H1 (cell line): Measurements from ENCODE around the gene IL18BP. TPM values are rescaled to one million over a fixed set of nuclear protein-coding genes. Genes with fewer than 3 reads are reported as not detected.

Source experiments
- CTCF ChIA-PET: fragments of 300-600 bp; sonication (Branson Sonifier 250); formaldehyde crosslinking; loops from one replicate; lab custom pipeline; 2021; ENCODE audit not compliant: partially characterized antibody; lab: Charles Lee
- POLR2A ChIA-PET: fragments of 300-600 bp; sonication (Branson Sonifier 250); formaldehyde crosslinking; loops from one replicate; lab custom pipeline; 2021; ENCODE audit warnings: inconsistent platforms; ENCODE audit not compliant: partially characterized antibody; lab: Charles Lee
- DNase-seq, 2 experiments: peaks; one replicate each; pipeline versions ENCODE4 v3.0.0 to v3.0.0-alpha.2; 2010 to 2022; ENCODE audit warnings: low spot score in 2 of 2, low read depth in 1 of 2, mixed read lengths in 1 of 2
- FAIRE-seq: peaks from 2 replicates; lab custom pipeline; 2011; peaks lifted over from hg19 to GRCh38; lab: Jason Lieb, UNC
- H2AFZ ChIP-seq: 2 replicates; pipeline ENCODE4 v1.8.1; 2012; ENCODE audit warnings: low read length, inconsistent platforms
- H2AK5ac ChIP-seq: 2 replicates; pipeline ENCODE4 v1.6.1; 2013; ENCODE audit warnings: low read depth, low read length
- H2BK120ac ChIP-seq: replicated peaks from 2 replicates; pipeline ENCODE3; 2013; ENCODE audit warnings: low read depth, low read length, inconsistent platforms
- H2BK12ac ChIP-seq: 2 replicates; pipeline ENCODE4 v1.6.1; 2013; ENCODE audit warnings: low read depth, low read length
- H2BK15ac ChIP-seq: 2 replicates; pipeline ENCODE4 v1.6.1; 2013; ENCODE audit warnings: low read length
- H2BK20ac ChIP-seq: 2 replicates; pipeline ENCODE4 v1.6.1; 2013; ENCODE audit warnings: low read length
- H2BK5ac ChIP-seq: 2 replicates; pipeline ENCODE4 v1.6.1; 2013; ENCODE audit warnings: low read depth, low read length
- H3K14ac ChIP-seq: 2 replicates; pipeline ENCODE4 v1.6.1; 2013; ENCODE audit warnings: inconsistent platforms; ENCODE audit not compliant: insufficient read length
- H3K18ac ChIP-seq: 2 replicates; pipeline ENCODE4 v1.6.1; 2013; ENCODE audit warnings: low read length; ENCODE audit errors: extremely low read depth
- H3K23ac ChIP-seq: 2 replicates; pipeline ENCODE4 v1.6.1; 2013; ENCODE audit warnings: inconsistent platforms; ENCODE audit not compliant: insufficient read length
- H3K23me2 ChIP-seq: 2 replicates; pipeline ENCODE4 v1.6.1; 2013; ENCODE audit warnings: low read depth, low read length
- H3K27ac ChIP-seq: 2 replicates; pipeline ENCODE4 v1.6.1; 2011; ENCODE audit warnings: low read depth, low read length, inconsistent platforms
- H3K27me3 ChIP-seq, 4 experiments: replicated peaks in 1 of 4; 1 replicate in 1 of 4; 2 replicates in 3 of 4; pipeline versions ENCODE4 v1.6.1 to v1.8.1; 2011 to 2013; ENCODE audit warnings: low read length in 3 of 4, mild to moderate bottlenecking in 3 of 4, inconsistent platforms in 2 of 4, mixed read lengths in 2 of 4, moderate library complexity in 1 of 4; ENCODE audit not compliant: control insufficient read depth in 3 of 4, insufficient read depth in 3 of 4; ENCODE audit errors: extremely low read depth in 1 of 4
- H3K36me3 ChIP-seq, 4 experiments: 2 replicates each; pipeline versions ENCODE4 v1.6.1 to v1.8.1; 2011 to 2013; ENCODE audit warnings: mild to moderate bottlenecking in 4 of 4, low read length in 3 of 4, moderate library complexity in 2 of 4, control low read depth in 1 of 4, inconsistent platforms in 1 of 4; ENCODE audit not compliant: insufficient read depth in 4 of 4, control insufficient read depth in 2 of 4
- H3K4ac ChIP-seq: replicated peaks from 2 replicates; pipeline ENCODE3; 2013; ENCODE audit warnings: low read length, low read depth, mixed read lengths, inconsistent platforms; ENCODE audit not compliant: insufficient read length
- H3K4me1 ChIP-seq, 4 experiments: replicated peaks in 1 of 4; 1 replicate in 1 of 4; 2 replicates in 3 of 4; pipeline versions ENCODE4 v1.6.1 to v1.8.1; 2011 to 2013; ENCODE audit warnings: low read length in 3 of 4, inconsistent platforms in 2 of 4, mixed read lengths in 1 of 4; ENCODE audit not compliant: insufficient read depth in 4 of 4, control insufficient read depth in 3 of 4
- H3K4me2 ChIP-seq, 2 experiments: 2 replicates each; pipeline versions ENCODE4 v1.6.1 to v1.8.1; 2011 to 2013; ENCODE audit warnings: low read depth in 2 of 2, low read length in 2 of 2, control low read depth in 1 of 2, inconsistent platforms in 1 of 2, mild to moderate bottlenecking in 1 of 2; ENCODE audit not compliant: insufficient read depth in 1 of 2
- H3K4me3 ChIP-seq, 4 experiments: fragments of 200-600, 300-600 bp in 1 of 4; sonication (generic), shearing (Covaris generic), sonication (Bioruptor Twin) in 1 of 4; 2 replicates each; pipeline versions ENCODE4 v1.5.1 to v1.8.1; 2011 to 2016; ENCODE audit warnings: low read length in 4 of 4, low read depth in 3 of 4, control low read depth in 2 of 4, inconsistent platforms in 2 of 4, mild to moderate bottlenecking in 2 of 4, mixed read lengths in 1 of 4, moderate library complexity in 1 of 4; ENCODE audit not compliant: insufficient read depth in 2 of 4; ENCODE audit errors: extremely low read depth in 1 of 4
- H3K56ac ChIP-seq: replicated peaks from 2 replicates; pipeline ENCODE3; 2013; ENCODE audit warnings: low read depth, mild to moderate bottlenecking, mixed read lengths, low read length, inconsistent platforms; ENCODE audit not compliant: insufficient read length
- H3K79me1 ChIP-seq: 2 replicates; pipeline ENCODE4 v1.6.1; 2013; ENCODE audit warnings: low read depth, low read length, control low read depth
- H3K79me2 ChIP-seq, 2 experiments: 2 replicates each; pipeline versions ENCODE4 v1.6.1 to v1.8.1; 2012 to 2013; ENCODE audit warnings: low read length in 2 of 2, mild to moderate bottlenecking in 2 of 2, inconsistent platforms in 1 of 2; ENCODE audit not compliant: insufficient read depth in 2 of 2, control insufficient read depth in 1 of 2
- H3K9ac ChIP-seq, 4 experiments: replicated peaks in 1 of 4; 1 replicate in 1 of 4; 2 replicates in 3 of 4; pipeline versions ENCODE4 v1.6.1 to v1.8.1; 2011 to 2013; ENCODE audit warnings: low read depth in 3 of 4, low read length in 3 of 4, control low read depth in 2 of 4, mild to moderate bottlenecking in 2 of 4, moderate library complexity in 2 of 4, inconsistent platforms in 1 of 4; ENCODE audit errors: extremely low read depth in 1 of 4
- H3K9me3 ChIP-seq, 2 experiments: 2 replicates each; pipeline versions ENCODE4 v1.6.1 to v1.8.1; 2012 to 2013; ENCODE audit warnings: mild to moderate bottlenecking in 2 of 2, moderate library complexity in 2 of 2, control low read depth in 1 of 2, inconsistent platforms in 1 of 2, low read depth in 1 of 2, low read length in 1 of 2, mixed read lengths in 1 of 2; ENCODE audit not compliant: insufficient read depth in 2 of 2
- H4K20me1 ChIP-seq, 2 experiments: replicated peaks in 1 of 2; 2 replicates each; pipeline versions ENCODE3 to v1.8.1; 2011 to 2013; ENCODE audit warnings: inconsistent platforms in 2 of 2, low read length in 2 of 2, mild to moderate bottlenecking in 1 of 2; ENCODE audit not compliant: insufficient read depth in 2 of 2, control insufficient read depth in 1 of 2
- H4K5ac ChIP-seq: 2 replicates; pipeline ENCODE4 v1.6.1; 2013; ENCODE audit warnings: low read length, low read depth, mixed read lengths, inconsistent platforms; ENCODE audit not compliant: insufficient read length
- H4K8ac ChIP-seq: 2 replicates; pipeline ENCODE4 v1.8.0; 2013; ENCODE audit warnings: mild to moderate bottlenecking, moderate library complexity, low read length, inconsistent platforms; ENCODE audit not compliant: insufficient read depth; ENCODE audit errors: extremely low read depth
- H4K91ac ChIP-seq: replicated peaks from 2 replicates; pipeline ENCODE3; 2013; ENCODE audit warnings: low read length, mixed read lengths, inconsistent platforms; ENCODE audit not compliant: insufficient read length
- ASH2L ChIP-seq: fragments of 200-600, 300-600 bp; sonication (generic); IDR thresholded peaks from one replicate; pipeline ENCODE4 v1.7.1; 2017; ENCODE audit warnings: low read length
- EP300 ChIP-seq, 2 experiments: IDR thresholded peaks; 1 replicate in 1 of 2; 2 replicates in 1 of 2; pipeline ENCODE4 v1.6.1; 2011 to 2012; ENCODE audit warnings: low read depth in 2 of 2, low read length in 2 of 2, mild to moderate bottlenecking in 2 of 2, borderline replicate concordance in 1 of 2, inconsistent platforms in 1 of 2, moderate library complexity in 1 of 2
- GTF2F1 ChIP-seq: IDR thresholded peaks from 2 replicates; pipeline ENCODE4 v1.6.1; 2012; ENCODE audit warnings: low read depth, low read length, improper control_type of control experiment, borderline replicate concordance
- RFX5 ChIP-seq: IDR thresholded peaks from 2 replicates; pipeline ENCODE4 v1.6.1; 2011; ENCODE audit warnings: low read depth, low read length, improper control_type of control experiment, borderline replicate concordance
- SIN3A ChIP-seq, 2 experiments: IDR thresholded peaks in 1 of 2; conservative IDR thresholded peaks in 1 of 2; 2 replicates each; pipeline ENCODE4 v1.6.1; 2011 to 2012; ENCODE audit warnings: low read length in 2 of 2, improper control_type of control experiment in 1 of 2, low read depth in 1 of 2, mild to moderate bottlenecking in 1 of 2
- SIRT6 ChIP-seq: IDR thresholded peaks from one replicate; pipeline ENCODE4 v1.7.1; 2012; ENCODE audit warnings: low read length, inconsistent platforms
- SP2 ChIP-seq: IDR thresholded peaks from 2 replicates; pipeline ENCODE4 v1.6.1; 2012; ENCODE audit warnings: mild to moderate bottlenecking, low read length, inconsistent platforms
- TAF7 ChIP-seq: optimal IDR thresholded peaks from 2 replicates; pipeline ENCODE3; 2011; ENCODE audit warnings: low read depth, mild to moderate bottlenecking, inconsistent platforms, low read length, moderate library complexity, borderline replicate concordance
- YY1 ChIP-seq: IDR thresholded peaks from 2 replicates; pipeline ENCODE4 v1.6.1; 2011; ENCODE audit warnings: low read depth, mild to moderate bottlenecking, low read length
- ZNF274 ChIP-seq: IDR thresholded peaks from 2 replicates; pipeline ENCODE4 v1.7.0; 2012; ENCODE audit warnings: low read length, borderline replicate concordance; ENCODE audit errors: extremely low read depth
- WGBS, 2 experiments: shearing (Covaris generic) in 1 of 2; methylation state at CpG; one replicate each; pipeline versions ENCODE4 v1.1.6 to v1.1.7; 2013 to 2015; ENCODE audit warnings: low lambda C conversion rate in 2 of 2, mixed read lengths in 2 of 2, inconsistent platforms in 1 of 2, low coverage in 1 of 2, missing lambda C conversion rate in 1 of 2; ENCODE audit not compliant: insufficient replicate concordance in 2 of 2, insufficient coverage in 1 of 2, insufficient read length in 1 of 2; ENCODE audit errors: extremely low coverage in 1 of 2, missing lambda C conversion rate in 1 of 2; 5-methylcytosine and 5-hydroxymethylcytosine counted together
- polyA plus RNA-seq, 7 experiments: library from polyadenylated mRNA; depleted of rRNA in 3 of 7; stranded (reverse) in 5 of 7; unstranded in 2 of 7; fragments of >200 nt in 5 of 7; fragments of 200-250 nt in 2 of 7; gene quantifications; 1 replicate in 5 of 7; 2 replicates in 1 of 7; 4 replicates in 1 of 7; pipeline versions ENCODE4 v1.2.1 to v1.2.3, GENCODE V29; 2011 to 2013; ENCODE audit warnings: missing spikeins in 2 of 7, mixed read lengths in 2 of 7
- total RNA-seq: library from RNA; stranded (reverse); fragmentation: NEBNext Ultra II Directional; extraction: Animal tissue kit (Norgen Biotek cat#: 25700); gene quantifications from 2 replicates; pipeline ENCODE4 v1.2.1, GENCODE V29; 2021
- TF ChIP-seq, protein P1 (sequence below): IDR thresholded peaks from 2 replicates; pipeline ENCODE4 v1.6.1; 2012; ENCODE audit warnings: low read length, inconsistent platforms

The IL18BP gene
- total and polyA plus RNA-seq, 2 of the 8 experiments (the other 6 are each of a cell fraction or from before 2014, with no cell fraction given): 9.8 to 17.0 TPM

DNA sequence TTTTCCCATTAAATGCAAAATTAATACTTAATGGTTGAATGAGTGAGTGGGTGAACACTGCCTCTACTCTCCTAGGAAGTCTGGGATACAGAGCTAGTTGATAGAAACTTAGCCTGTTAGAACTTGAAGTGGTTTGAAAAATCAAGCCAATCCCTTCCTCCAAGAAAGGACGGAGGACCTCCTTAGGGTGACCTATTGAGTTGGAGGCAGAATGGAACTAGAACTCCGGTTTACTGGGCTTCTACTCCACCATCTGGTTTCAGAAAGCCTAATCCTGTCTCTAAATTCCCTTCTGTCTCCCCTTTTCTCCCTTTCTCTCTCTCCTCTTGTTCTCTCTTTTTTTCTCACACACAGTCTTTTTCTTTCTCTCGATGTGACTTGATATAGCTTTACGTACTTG, 19.6 kb upstream of the IL18BP start:
- H4K91ac ChIP-seq: no peak overlapping the region
- DNase-seq: no peak
- no peak overlapping the region for H3K14ac ChIP-seq
- no peaks in the 10 kb centered on the region for H3K79me2 ChIP-seq
- H3K9me3 ChIP-seq: no peaks in the 10 kb centered on the region
- FAIRE-seq: no peak
- TF ChIP-seq SIRT6 (no peak), SP2 (no peak), EP300 (IDR thresholded peaks at IDR 0.05; ENCODE audit: borderline replicate concordance in 1 of 2, low read depth in 2 of 2, low read length in 2 of 2) (no peak), SIN3A (conservative IDR thresholded peaks at IDR 0.05 in 1 of 2, IDR thresholded peaks at IDR 0.05 in 1 of 2; ENCODE audit: low read depth in 1 of 2, low read length in 2 of 2) (no peak), ASH2L (no peak), TAF7 (no peak), YY1 (no peak), GTF2F1 (no peak), RFX5 (no peak), ZNF274 (no peak)
- TF ChIP-seq, protein P1, sequence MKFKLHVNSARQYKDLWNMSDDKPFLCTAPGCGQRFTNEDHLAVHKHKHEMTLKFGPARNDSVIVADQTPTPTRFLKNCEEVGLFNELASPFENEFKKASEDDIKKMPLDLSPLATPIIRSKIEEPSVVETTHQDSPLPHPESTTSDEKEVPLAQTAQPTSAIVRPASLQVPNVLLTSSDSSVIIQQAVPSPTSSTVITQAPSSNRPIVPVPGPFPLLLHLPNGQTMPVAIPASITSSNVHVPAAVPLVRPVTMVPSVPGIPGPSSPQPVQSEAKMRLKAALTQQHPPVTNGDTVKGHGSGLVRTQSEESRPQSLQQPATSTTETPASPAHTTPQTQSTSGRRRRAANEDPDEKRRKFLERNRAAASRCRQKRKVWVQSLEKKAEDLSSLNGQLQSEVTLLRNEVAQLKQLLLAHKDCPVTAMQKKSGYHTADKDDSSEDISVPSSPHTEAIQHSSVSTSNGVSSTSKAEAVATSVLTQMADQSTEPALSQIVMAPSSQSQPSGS: no peak
- H3K9ac ChIP-seq: no peak overlapping the region
- no peak overlapping the region for H3K27ac ChIP-seq
- no peak overlapping the region for H2BK120ac ChIP-seq
- no peak overlapping the region for H4K5ac ChIP-seq
- no peak overlapping the region for H2AFZ ChIP-seq
- H4K20me1 ChIP-seq: peaks cover 0 to 4% of the 10 kb centered on the region in 2 experiments
- no peak overlapping the region for H4K8ac ChIP-seq
- no peak overlapping the region for H2BK20ac ChIP-seq
- no peak overlapping the region for H2AK5ac ChIP-seq
- ChIA-PET POLR2A (interaction anchor here (1.3 kb wide), 1 partner anchor 18 kb away, joined by 3 read pairs; no protein-coding TSS in a partner anchor), CTCF (interaction anchor here (0.7 to 4.8 kb wide), 12 partner anchors 9 to 452 kb away, joined by 3 to 54 read pairs (median 7); partner anchors contain the start of gene IL18BP)
- no peaks in the 10 kb centered on the region for H3K27me3 ChIP-seq
- H3K4me1 ChIP-seq: no peaks in the 10 kb centered on the region
- H3K23me2 ChIP-seq: no peaks in the 10 kb centered on the region
- no peaks in the 10 kb centered on the region for H3K79me1 ChIP-seq
- 93% methylated on average over 4 of the region's 4 CpGs; no CpG with 5 or more reads in 1 of the 2 experiments for WGBS, 2 experiments
- no peak overlapping the region for H2BK5ac ChIP-seq
- no peak overlapping the region for H2BK15ac ChIP-seq
- H3K56ac ChIP-seq: no peak overlapping the region
- H3K23ac ChIP-seq: no peak overlapping the region
- no peak overlapping the region for H3K4me3 ChIP-seq
- H3K18ac ChIP-seq: no peak overlapping the region
- peaks cover 0 to 19% (median 7%) of the 10 kb centered on the region in 4 experiments; a peak in 4 of 8 replicates for H3K36me3 ChIP-seq
- H3K4me2 ChIP-seq: no peak overlapping the region
- H3K4ac ChIP-seq: no peak overlapping the region
- H2BK12ac ChIP-seq: no peak overlapping the region
